ENCODE results near the gene GMDS.

The GMDS gene

DNA sequence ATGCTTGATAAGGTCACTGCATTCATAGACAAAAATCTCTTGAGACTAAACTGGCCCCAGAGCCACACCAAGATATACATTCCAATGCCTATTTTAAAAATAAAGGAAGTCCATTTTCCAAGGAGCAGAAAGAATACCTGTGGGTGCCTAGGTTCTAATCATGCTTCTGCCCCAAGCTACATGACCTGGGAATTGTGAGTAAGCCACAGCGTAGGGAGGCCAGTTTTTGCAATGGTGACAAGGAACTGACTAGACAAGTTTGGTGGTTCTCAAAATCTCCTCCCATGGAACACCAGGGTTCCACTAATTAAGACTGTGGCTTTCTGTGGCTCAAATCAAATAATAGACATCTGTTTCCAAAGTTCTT, 83.3 kb downstream of the GMDS start:
- ChIA-PET CTCF (interaction anchor here (0.6 kb wide), 1 partner anchor 54 kb away, joined by 3 read pairs; no protein-coding TSS in a partner anchor), POLR2A (ENCODE audit: low non-redundant PET) (no interaction called here)
- DNase-seq (ENCODE audit: low spot score), result peak; percentile 3
- TF ChIP-seq, protein P1, sequence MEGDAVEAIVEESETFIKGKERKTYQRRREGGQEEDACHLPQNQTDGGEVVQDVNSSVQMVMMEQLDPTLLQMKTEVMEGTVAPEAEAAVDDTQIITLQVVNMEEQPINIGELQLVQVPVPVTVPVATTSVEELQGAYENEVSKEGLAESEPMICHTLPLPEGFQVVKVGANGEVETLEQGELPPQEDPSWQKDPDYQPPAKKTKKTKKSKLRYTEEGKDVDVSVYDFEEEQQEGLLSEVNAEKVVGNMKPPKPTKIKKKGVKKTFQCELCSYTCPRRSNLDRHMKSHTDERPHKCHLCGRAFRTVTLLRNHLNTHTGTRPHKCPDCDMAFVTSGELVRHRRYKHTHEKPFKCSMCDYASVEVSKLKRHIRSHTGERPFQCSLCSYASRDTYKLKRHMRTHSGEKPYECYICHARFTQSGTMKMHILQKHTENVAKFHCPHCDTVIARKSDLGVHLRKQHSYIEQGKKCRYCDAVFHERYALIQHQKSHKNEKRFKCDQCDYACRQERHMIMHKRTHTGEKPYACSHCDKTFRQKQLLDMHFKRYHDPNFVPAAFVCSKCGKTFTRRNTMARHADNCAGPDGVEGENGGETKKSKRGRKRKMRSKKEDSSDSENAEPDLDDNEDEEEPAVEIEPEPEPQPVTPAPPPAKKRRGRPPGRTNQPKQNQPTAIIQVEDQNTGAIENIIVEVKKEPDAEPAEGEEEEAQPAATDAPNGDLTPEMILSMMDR (conservative IDR thresholded peaks at IDR 0.05; ENCODE audit: low read depth), result no peak
- no peak overlapping the region for H3K27ac ChIP-seq

DNA sequence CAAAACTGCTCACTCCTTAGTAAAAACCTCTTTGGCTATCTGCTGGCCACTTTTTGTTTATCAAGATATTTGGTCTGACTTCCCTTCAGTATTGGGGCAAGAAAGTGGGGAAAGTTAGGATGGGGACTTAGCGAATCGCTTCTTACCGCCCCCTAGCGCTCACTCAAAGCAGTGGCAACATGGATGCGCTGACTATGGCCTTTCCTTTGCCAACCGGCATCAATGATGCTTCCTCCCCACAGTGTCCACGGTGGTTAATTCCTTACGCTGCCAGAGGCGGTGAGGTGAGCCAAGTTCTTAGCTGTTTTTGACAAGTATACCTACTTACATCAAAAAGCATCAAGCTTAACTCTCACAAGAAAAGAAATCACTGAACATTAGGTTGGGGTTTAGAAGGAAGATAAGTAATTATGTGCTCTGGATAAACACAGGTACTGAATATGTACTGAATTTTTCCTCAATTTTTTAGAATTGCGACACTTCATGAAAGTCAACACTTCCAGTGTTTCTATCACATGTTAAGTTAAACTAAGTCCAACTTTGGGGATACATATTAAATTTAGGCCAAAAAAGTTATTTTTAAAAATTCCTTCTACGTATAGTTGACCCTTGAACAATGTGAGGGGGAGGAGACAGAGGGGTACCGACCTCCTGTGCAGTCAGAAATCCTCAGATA, 86.7 kb downstream of the GMDS start:
- ChIA-PET CTCF (no interaction called here), POLR2A (ENCODE audit: low non-redundant PET) (no interaction called here)
- TF ChIP-seq, protein P1 (conservative IDR thresholded peaks at IDR 0.05; ENCODE audit: low read depth), result peak; percentile 20; the same call in 1 of the 2 replicates

DNA sequence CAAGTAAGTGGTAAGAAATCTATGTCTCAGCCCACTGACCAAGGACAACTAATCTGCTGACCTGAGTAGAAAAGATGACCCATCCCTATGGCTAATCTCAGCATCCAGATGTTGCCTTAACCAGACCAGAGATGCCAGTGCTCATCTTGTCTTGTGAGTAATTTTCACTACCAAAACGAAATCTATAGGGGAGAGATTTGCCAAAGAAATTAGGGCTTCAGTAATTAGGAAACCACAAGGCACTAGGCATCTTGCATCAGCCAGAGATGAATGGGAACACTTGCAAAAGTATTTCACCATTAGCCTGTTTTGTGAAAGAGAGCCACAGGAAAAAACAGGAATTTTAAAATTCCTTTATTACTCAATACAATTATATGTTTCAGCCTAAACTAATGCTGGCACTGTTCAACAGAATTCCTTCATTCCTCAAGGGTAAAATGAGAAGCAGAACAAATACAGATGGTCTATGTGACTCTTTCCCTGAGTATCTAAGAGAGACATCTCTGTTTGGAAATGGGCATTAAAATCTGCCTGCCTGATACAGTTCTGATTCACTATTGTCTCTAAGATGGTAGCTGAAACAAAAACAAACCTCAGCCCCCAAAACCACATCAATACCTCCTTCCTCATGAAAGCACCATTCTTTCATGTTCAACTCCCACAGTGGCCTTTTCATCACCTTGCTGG, 87.8 kb downstream of the GMDS start:
- DNase-seq (ENCODE audit: low spot score), result peak; percentile 7
- ChIA-PET POLR2A (ENCODE audit: low non-redundant PET) (no interaction called here), CTCF (interaction anchor here (0.5 to 0.6 kb wide), 2 partner anchors 69 to 1557 kb away, joined by 3 read pairs; no protein-coding TSS in a partner anchor)
- TF ChIP-seq, protein P1 (conservative IDR thresholded peaks at IDR 0.05; ENCODE audit: low read depth), result no peak
- no peak overlapping the region for H3K27ac ChIP-seq

More for the DNA sequence above, 86.7 kb downstream of the GMDS start:
- peak; percentile 4 for DNase-seq (ENCODE audit: low spot score)
- H3K27ac ChIP-seq, result no peak overlapping the region

DNA sequence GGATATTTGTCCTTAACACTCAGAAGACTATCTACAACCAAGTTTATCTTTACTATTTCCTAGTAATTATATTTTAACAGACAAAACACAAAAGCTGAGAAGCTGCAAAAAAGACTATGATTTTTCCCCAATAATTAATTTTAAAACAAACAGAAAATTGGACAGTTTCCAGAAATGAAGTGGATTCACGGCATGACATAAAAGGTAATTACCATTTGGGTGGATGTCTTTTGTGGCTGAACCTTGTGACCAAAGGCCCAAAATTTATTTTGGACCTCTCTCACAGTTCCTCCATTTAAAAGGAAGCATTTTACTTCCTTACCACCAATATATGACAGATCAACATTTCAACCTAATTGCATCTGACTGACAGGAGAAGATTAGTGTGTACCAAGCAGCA, 90.2 kb downstream of the GMDS start:
- no peak overlapping the region for H3K27ac ChIP-seq
- TF ChIP-seq, protein P1 (conservative IDR thresholded peaks at IDR 0.05; ENCODE audit: low read depth), result no peak
- CTCF ChIA-PET, result no interaction called here
- DNase-seq (ENCODE audit: low spot score), result no peak
- POLR2A ChIA-PET (ENCODE audit: low non-redundant PET), result no interaction called here

DNA sequence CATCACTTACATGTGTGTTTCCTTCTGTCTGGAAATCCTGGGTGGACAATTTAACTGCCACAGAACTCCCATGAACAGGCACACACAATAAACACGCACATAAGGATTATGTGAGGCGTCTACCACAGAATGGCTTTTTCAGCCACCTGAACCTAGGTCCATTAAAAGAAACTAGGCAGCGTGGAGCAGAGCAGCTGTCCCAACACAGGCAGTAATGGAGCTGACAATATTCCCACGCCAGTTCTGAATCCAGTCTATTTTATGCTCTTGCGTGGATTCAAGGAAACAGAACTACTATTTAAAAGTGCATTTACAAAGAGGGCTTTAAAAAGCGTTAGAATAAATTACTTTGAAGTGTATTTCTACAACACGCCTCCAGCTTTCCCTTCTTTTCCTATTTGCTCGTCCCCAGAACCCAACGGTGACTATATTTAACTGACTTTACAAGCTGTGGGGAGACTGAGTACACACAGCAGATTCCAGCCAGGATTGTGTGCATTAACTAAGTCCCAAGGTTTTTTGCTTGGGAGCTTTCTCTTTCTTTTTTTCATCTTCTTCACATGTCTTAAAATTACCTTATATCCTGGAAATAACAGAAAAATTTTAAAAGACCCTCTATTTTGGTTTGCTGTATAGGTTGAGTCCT, 95.9 kb downstream of the GMDS start:
- POLR2A ChIA-PET (ENCODE audit: low non-redundant PET), result no interaction called here
- CTCF ChIA-PET, result no interaction called here

DNA sequence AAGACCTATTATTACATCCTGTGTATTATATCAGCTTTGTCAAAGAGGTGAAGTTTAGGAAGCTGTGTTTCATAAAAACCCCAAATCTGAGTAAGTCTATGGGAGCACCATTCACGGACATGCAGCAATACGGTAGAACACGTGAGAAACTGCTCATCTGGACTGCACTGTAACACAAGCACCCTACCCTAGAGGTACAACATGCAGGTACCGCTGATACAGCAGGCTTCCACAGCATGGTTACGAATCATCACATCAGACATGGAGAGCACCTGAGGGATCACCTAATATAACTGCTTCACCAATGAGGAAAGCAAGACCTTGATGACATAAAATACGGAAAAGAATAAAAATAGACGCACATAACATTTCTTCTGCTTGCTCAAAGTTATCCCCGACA, 96.7 kb downstream of the GMDS start:
- DNase-seq (ENCODE audit: low spot score), result no peak
- POLR2A ChIA-PET (ENCODE audit: low non-redundant PET), result no interaction called here
- H3K27ac ChIP-seq, result no peak overlapping the region
- TF ChIP-seq, protein P1 (conservative IDR thresholded peaks at IDR 0.05; ENCODE audit: low read depth), result no peak
- CTCF ChIA-PET, result no interaction called here

More for the DNA sequence above, 95.9 kb downstream of the GMDS start:
- DNase-seq (ENCODE audit: low spot score), result no peak
- TF ChIP-seq, protein P1 (conservative IDR thresholded peaks at IDR 0.05; ENCODE audit: low read depth), result no peak
- no peak overlapping the region for H3K27ac ChIP-seq

Data from RWPE1 (cell line).